Measurements from ENCODE around the gene LAMC2. TPM values are rescaled to one million over a fixed set of nuclear protein-coding genes. Genes with fewer than 3 reads are reported as not detected.
"Not testable (repeated sequence)": the region's sequence is repeated elsewhere in the genome, so short reads cannot be mapped to it uniquely, and the experiment has no call there.

Gene LAMC2
- total RNA-seq, 4 donors from 2014 or later = 11.2 to 32.6 (median 14.9) TPM

GRCh38 chr1:183237046-183237445, 51.0 kb downstream of the LAMC2 start:
- no peak for TF ChIP-seq POLR2AphosphoS5 (IDR thresholded peaks at IDR 0.05)
- TF ChIP-seq CTCF (IDR thresholded peaks at IDR 0.05) = no peak
- TF ChIP-seq POLR2A (IDR thresholded peaks at IDR 0.05; ENCODE audit: low read depth) = no peak
- no peak for TF ChIP-seq EP300 (IDR thresholded peaks at IDR 0.05)
- intact Hi-C loops (cut with DNase I) = loop anchor here (5.0 kb wide), 1 partner anchor 215 kb away; the partner anchor contains the start of gene LAMC1
- Histone ChIP-seq H3K4me1 (peaks cover 10 to 43% (median 28%) of the 10 kb centered on the region in 4 donors), H3K4me3 (no peak overlapping the region), H3K27me3 (no peaks in the 10 kb centered on the region), H3K36me3 (peaks cover 0 to 23% (median 12%) of the 10 kb centered on the region in 4 donors), H3K9me3 (no peaks in the 10 kb centered on the region), H3K27ac (replicated peaks in 1 of 4) (no peak overlapping the region)
- no peak for DNase-seq (ENCODE audit: extremely low spot score)
- 98% methylated on average over 2 of the region's 2 CpGs for WGBS

GRCh38 chr1:183238071-183238470, 52.0 kb downstream of the LAMC2 start:
- Histone ChIP-seq H3K4me3 (no peak overlapping the region), H3K27me3 (no peaks in the 10 kb centered on the region), H3K36me3 (peaks cover 0 to 25% (median 12%) of the 10 kb centered on the region in 4 donors), H3K27ac (replicated peaks in 1 of 4) (peak overlapping the region in 1 of 4 donors; percentile 51), H3K9me3 (no peaks in the 10 kb centered on the region), H3K4me1 (peaks cover 10 to 43% (median 24%) of the 10 kb centered on the region in 4 donors)
- 72% methylated on average over 2 of the region's 2 CpGs for WGBS
- no peak for TF ChIP-seq POLR2AphosphoS5 (IDR thresholded peaks at IDR 0.05)
- TF ChIP-seq POLR2A (IDR thresholded peaks at IDR 0.05; ENCODE audit: low read depth) = no peak
- no peak for TF ChIP-seq CTCF (IDR thresholded peaks at IDR 0.05)
- TF ChIP-seq EP300 (IDR thresholded peaks at IDR 0.05) = no peak
- DNase-seq (ENCODE audit: extremely low spot score) = no peak
- intact Hi-C loops (cut with DNase I) = loop anchor here (2.0 to 5.0 kb wide), 2 partner anchors 33 to 216 kb away; partner anchors contain the start of gene LAMC1

GRCh38 chr1:183239220-183239742, 53.2 kb downstream of the LAMC2 start:
- peak overlapping the region; percentile 37 to 68 (median 56) for H3K27ac ChIP-seq (replicated peaks in 1 of 4)
- intact Hi-C loops (cut with DNase I) = loop anchor here (2.0 to 5.0 kb wide), 2 partner anchors 32 to 217 kb away; partner anchors contain the start of gene LAMC1
- WGBS = 88% methylated on average over 7 of the region's 7 CpGs
- no peak for DNase-seq (ENCODE audit: extremely low spot score)
- H3K4me1 ChIP-seq = peaks cover 5 to 43% (median 18%) of the 10 kb centered on the region in 4 donors
- TF ChIP-seq POLR2A (IDR thresholded peaks at IDR 0.05; ENCODE audit: low read depth) (no peak), POLR2AphosphoS5 (IDR thresholded peaks at IDR 0.05) (no peak), CTCF (IDR thresholded peaks at IDR 0.05) (no peak), EP300 (IDR thresholded peaks at IDR 0.05) (no peak)
- peaks cover 0 to 33% (median 12%) of the 10 kb centered on the region in 4 donors for H3K36me3 ChIP-seq
- H3K9me3 ChIP-seq = no peaks in the 10 kb centered on the region
- no peak overlapping the region for H3K4me3 ChIP-seq
- no peaks in the 10 kb centered on the region for H3K27me3 ChIP-seq

GRCh38 chr1:183239793-183240525, 53.9 kb downstream of the LAMC2 start:
- TF ChIP-seq POLR2AphosphoS5 (IDR thresholded peaks at IDR 0.05) = peak in 1 of 2 donors; percentile 32
- TF ChIP-seq POLR2A (IDR thresholded peaks at IDR 0.05; ENCODE audit: low read depth) = no peak
- intact Hi-C loops (cut with DNase I) = loop anchor here (2.0 to 5.0 kb wide), 2 partner anchors 31 to 218 kb away; partner anchors contain the start of gene LAMC1
- 79% methylated on average over 8 of the region's 8 CpGs for WGBS
- H3K4me1 ChIP-seq = peaks cover 4 to 37% (median 11%) of the 10 kb centered on the region in 4 donors
- no peaks in the 10 kb centered on the region for H3K27me3 ChIP-seq
- no peak for DNase-seq (ENCODE audit: extremely low spot score)
- H3K4me3 ChIP-seq = no peak overlapping the region
- peak overlapping the region; percentile 37 to 68 (median 57) for H3K27ac ChIP-seq (replicated peaks in 1 of 4)
- H3K36me3 ChIP-seq = peaks cover 0 to 33% (median 12%) of the 10 kb centered on the region in 4 donors
- no peaks in the 10 kb centered on the region for H3K9me3 ChIP-seq

GRCh38 chr1:183240526-183240825, 54.4 kb downstream of the LAMC2 start:
- peaks cover 4 to 31% (median 8%) of the 10 kb centered on the region in 4 donors for H3K4me1 ChIP-seq
- H3K27ac ChIP-seq (replicated peaks in 1 of 4) = peak overlapping the region; percentile 37 to 68 (median 57)
- WGBS = 83% methylated on average over 4 of the region's 4 CpGs

GRCh38 chr1:183240853-183241252, 54.8 kb downstream of the LAMC2 start:
- WGBS = 95% methylated on average over 8 of the region's 8 CpGs
- H3K27me3 ChIP-seq; H3K4me3 ChIP-seq; H3K9me3 ChIP-seq; DNase-seq (ENCODE audit: extremely low spot score); intact Hi-C loops (cut with DNase I): not testable (repeated sequence)
- H3K27ac ChIP-seq (replicated peaks in 1 of 4) = peak overlapping the region; percentile 37 to 68 (median 57)
- H3K4me1 ChIP-seq = peaks cover 4 to 29% (median 5%) of the 10 kb centered on the region in 4 donors
- peaks cover 0 to 33% (median 12%) of the 10 kb centered on the region in 4 donors for H3K36me3 ChIP-seq

More at GRCh38 chr1:183240526-183240825, 54.4 kb downstream of the LAMC2 start:
- no peaks in the 10 kb centered on the region for H3K9me3 ChIP-seq
- TF ChIP-seq POLR2AphosphoS5 (IDR thresholded peaks at IDR 0.05) (no peak), POLR2A (IDR thresholded peaks at IDR 0.05; ENCODE audit: low read depth) (no peak), EP300 (IDR thresholded peaks at IDR 0.05) (no peak), CTCF (IDR thresholded peaks at IDR 0.05) (no peak)
- no peak overlapping the region for H3K4me3 ChIP-seq
- no peaks in the 10 kb centered on the region for H3K27me3 ChIP-seq
- H3K36me3 ChIP-seq = peaks cover 0 to 33% (median 12%) of the 10 kb centered on the region in 4 donors
- intact Hi-C loops (cut with DNase I) = no loop called here
- no peak for DNase-seq (ENCODE audit: extremely low spot score)

Measured in esophagus muscularis mucosa (tissue), 4 donors.